GM12873 (cell line): ENCODE results near the gene MCL1.

Experiments
- TF ChIP-seq, protein P1 (sequence below): IDR thresholded peaks from 2 replicates; pipeline ENCODE4 v1.5.1; 2012; ENCODE audit warnings: low read depth, mild to moderate bottlenecking, moderate library complexity, low read length, control low read depth; ENCODE audit not compliant: insufficient read depth; ENCODE audit errors: missing control alignments

Gene MCL1

GRCh38 chr1:150579110-150579944 is at the start of gene MCL1:
MCL1 (minus strand) TSS chr1:150579610; CDS start chr1:150579530, 80 bp downstream.
- TF ChIP-seq, protein P1, sequence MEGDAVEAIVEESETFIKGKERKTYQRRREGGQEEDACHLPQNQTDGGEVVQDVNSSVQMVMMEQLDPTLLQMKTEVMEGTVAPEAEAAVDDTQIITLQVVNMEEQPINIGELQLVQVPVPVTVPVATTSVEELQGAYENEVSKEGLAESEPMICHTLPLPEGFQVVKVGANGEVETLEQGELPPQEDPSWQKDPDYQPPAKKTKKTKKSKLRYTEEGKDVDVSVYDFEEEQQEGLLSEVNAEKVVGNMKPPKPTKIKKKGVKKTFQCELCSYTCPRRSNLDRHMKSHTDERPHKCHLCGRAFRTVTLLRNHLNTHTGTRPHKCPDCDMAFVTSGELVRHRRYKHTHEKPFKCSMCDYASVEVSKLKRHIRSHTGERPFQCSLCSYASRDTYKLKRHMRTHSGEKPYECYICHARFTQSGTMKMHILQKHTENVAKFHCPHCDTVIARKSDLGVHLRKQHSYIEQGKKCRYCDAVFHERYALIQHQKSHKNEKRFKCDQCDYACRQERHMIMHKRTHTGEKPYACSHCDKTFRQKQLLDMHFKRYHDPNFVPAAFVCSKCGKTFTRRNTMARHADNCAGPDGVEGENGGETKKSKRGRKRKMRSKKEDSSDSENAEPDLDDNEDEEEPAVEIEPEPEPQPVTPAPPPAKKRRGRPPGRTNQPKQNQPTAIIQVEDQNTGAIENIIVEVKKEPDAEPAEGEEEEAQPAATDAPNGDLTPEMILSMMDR: no peak

GRCh38 chr1:150628766-150629114 is 49.3 kb upstream of the MCL1 start:
- TF ChIP-seq, protein P1: no peak

GRCh38 chr1:150627826-150628410 is 48.5 kb upstream of the MCL1 start:
- TF ChIP-seq, protein P1: no peak

DNA sequence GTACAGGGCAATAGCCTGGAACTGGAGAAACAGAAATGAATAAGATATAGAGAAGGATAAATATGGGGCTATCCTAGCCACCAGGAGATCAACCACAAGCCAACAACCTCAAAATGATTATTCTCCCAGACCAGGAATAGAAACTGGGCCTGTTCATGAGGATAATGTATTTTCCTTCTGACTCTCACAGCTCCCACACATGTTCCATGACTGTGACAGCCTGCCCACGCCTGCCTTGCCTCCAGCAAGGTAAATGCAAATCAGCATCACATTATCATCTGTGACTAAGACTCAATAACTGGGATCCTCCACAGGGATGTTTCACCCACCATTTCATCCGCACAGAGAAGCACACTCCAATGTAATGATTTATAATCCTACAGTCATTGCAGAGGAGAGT is 46.7 kb upstream of the MCL1 start:
- TF ChIP-seq, protein P1: no peak

- TF ChIP-seq, protein P1: no peak
These were observed 43.0 kb upstream of the MCL1 start for GRCh38 chr1:150622303-150622975.

GRCh38 chr1:150621497-150622302 is 42.3 kb upstream of the MCL1 start:
- TF ChIP-seq, protein P1: peak; percentile 73

- TF ChIP-seq, protein P1: no peak
These were observed 41.5 kb upstream of the MCL1 start for GRCh38 chr1:150620919-150621318.
